VCaP (cell line): ENCODE results near the gene PLS3.
"Not testable (repeated sequence)": the region's sequence is repeated elsewhere in the genome, so short reads cannot be mapped to it uniquely, and the experiment has no call there.

Source experiments
- H3K27ac ChIP-seq: fragments of 450-650 bp; 2 replicates; pipeline ENCODE4 v1.5.1; 2017
- TF ChIP-seq, protein P1 (sequence below): fragments of 450-650 bp; conservative IDR thresholded peaks from 2 replicates; pipeline ENCODE4 v1.5.1; 2017; ENCODE audit warnings: mild to moderate bottlenecking, moderate library complexity

Gene PLS3

DNA sequence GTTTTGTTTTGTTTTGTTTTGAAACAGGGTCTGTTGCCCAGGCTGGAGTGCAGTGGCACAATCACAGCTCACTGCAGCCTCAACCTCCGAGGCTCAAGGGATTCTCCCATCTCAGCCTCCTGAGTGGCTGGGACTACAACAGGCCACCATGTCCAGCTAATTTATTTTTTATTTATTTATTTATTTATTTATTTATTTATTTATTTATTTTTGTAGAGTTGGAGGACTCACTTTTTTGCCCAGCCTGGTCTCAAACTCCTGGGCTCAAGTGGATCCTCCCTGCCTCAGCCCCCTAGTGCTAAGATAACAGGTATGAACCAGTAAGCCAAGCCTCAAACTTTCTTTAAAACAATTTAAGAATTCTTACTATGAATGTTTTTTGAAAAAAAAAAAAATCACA, 26.6 kb upstream of the PLS3 start:
- H3K27ac ChIP-seq: no peak overlapping the region
- TF ChIP-seq, protein P1, sequence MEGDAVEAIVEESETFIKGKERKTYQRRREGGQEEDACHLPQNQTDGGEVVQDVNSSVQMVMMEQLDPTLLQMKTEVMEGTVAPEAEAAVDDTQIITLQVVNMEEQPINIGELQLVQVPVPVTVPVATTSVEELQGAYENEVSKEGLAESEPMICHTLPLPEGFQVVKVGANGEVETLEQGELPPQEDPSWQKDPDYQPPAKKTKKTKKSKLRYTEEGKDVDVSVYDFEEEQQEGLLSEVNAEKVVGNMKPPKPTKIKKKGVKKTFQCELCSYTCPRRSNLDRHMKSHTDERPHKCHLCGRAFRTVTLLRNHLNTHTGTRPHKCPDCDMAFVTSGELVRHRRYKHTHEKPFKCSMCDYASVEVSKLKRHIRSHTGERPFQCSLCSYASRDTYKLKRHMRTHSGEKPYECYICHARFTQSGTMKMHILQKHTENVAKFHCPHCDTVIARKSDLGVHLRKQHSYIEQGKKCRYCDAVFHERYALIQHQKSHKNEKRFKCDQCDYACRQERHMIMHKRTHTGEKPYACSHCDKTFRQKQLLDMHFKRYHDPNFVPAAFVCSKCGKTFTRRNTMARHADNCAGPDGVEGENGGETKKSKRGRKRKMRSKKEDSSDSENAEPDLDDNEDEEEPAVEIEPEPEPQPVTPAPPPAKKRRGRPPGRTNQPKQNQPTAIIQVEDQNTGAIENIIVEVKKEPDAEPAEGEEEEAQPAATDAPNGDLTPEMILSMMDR: no peak

DNA sequence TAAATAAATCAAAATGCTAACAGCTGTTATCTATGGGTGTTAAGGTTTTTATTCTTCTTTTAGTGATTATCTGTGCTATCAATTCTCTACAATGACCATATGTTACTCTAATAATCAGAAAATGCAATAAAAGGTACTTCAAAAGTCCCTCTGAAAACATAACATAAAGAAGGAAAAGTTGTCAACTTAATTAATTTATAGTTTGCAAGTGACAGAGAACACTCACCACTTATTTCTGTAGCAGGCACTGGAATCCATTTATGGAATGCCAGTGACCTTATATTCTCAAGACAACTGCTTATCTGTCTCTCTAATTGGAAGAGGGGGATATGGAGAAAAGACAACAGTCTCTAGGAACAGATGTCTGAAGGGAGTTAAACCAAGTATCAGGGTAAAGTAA, 25.6 kb upstream of the PLS3 start:
- H3K27ac ChIP-seq: no peak overlapping the region
- TF ChIP-seq, protein P1: no peak

DNA sequence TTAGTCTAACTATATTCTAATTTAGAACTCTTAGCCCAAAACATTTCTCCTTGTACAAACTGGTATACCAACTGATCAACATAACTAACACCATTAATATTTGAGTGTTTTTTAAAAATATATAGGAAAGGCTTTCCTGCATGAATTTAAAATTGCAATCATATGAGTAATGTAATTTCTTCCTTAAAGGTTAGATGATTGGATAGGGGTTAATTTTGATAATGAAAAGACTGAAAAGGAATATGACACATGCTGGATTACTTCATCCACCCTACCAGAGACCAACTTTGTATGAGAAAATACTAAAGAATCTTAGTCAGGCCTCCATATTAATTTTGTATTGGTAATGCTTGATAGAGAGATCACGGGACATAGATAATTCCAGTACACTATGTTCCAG, 25.1 kb upstream of the PLS3 start:
- H3K27ac ChIP-seq: no peak overlapping the region

DNA sequence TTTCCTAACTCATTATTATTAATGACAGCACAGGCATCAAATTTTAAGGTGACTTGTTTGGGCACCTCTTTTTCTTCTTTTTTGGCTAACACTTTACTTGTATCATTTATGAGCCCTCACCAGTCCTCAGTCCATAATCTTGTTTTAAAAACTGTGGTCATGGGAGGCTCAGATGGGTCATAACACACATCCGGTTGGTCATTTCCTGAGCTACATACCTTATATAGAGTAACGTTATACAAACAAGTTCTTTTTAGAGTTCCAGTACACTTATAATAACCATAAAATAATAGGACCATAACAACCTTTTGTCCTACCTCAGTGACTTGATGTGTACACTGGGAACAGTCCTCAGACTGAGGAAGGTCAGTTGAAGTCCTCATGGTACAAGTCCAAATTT, 21.1 kb upstream of the PLS3 start:
- TF ChIP-seq, protein P1: no peak
- H3K27ac ChIP-seq: no peak overlapping the region

More for the DNA sequence above, 25.1 kb upstream of the PLS3 start:
- TF ChIP-seq, protein P1: no peak

DNA sequence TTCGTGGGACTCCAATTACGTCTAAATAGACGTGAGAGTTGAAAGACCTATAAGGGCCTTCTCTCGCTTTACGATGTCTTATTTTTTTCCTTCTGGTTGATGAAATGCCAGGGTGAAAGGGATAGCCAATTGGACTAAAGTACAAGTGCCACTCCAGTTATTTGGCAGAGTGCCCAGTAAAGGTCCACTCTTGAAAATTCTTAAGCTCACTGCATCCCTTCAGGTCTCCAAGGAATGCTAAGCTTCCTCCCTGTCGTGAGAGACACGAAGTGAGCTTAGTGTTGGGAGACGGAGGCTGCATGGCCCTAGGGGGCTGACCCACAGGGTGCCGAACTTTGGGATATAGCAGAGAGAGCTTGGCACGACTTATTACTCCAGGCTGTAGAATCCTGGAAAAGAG, 19.9 kb upstream of the PLS3 start:
- not testable (repeated sequence) for H3K27ac ChIP-seq

DNA sequence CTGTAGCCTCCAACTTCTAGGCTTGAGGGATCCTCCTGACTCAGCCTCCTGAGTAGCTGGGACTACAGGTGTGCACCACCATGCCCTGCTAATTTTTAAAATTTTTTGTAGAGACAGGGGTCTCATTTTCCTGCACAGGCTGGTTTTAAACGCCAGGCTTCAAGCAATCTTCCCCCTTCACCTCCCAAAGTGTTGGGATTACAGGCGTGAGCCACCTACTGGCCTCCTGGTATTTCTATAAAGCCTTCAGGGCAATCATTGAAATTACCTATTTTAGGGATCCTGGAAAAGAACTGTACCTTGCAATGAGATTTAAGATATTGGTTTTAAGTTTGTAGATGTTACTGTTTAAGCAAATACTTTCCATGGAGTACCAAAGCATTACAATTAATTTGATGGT, 13.5 kb upstream of the PLS3 start:
- H3K27ac ChIP-seq: no peak overlapping the region
- TF ChIP-seq, protein P1: peak; percentile 43

DNA sequence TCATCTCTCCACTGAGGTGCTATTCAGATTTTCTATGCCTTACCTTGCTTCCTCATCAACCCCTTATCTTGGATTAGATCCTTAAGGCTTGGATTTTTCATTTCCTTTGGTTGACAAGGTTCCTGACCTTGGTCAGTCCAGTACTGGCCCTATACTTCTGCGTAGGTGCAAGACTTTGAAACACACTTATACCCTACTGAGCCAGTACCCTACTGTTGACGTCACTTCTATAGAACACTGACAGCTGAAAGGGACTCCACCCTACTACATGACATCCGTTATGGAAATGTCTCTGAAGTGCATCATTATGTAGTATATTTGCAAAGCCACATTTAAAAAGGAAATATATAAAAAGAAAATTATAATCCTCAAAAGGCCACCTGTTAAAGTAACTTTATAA, 12.0 kb upstream of the PLS3 start:
- TF ChIP-seq, protein P1: no peak
- no peak overlapping the region for H3K27ac ChIP-seq

DNA sequence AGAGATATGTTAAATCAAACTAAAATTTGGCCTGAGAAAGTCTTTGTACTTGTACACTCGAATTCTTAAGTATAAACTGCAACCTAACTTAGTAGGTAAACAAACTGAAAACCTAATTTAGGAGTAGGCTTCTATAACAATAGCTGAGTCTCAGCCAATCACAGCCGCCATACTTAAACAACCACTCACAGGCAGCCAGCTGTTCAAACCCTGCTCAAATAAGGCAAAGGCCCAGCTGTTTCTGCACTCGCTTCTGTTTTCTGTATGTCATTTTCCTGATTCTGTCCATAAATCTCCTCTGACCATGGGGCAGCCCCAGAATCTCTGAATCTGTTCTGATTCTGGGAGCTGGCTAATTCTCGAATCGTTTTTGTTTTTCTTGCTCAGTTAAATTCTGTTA, 7.8 kb upstream of the PLS3 start:
- TF ChIP-seq, protein P1: no peak

More for the DNA sequence above, 7.8 kb upstream of the PLS3 start:
- H3K27ac ChIP-seq: no peak overlapping the region
